Panc1 (cell line): ENCODE measurements around the gene SREBF2. TPM values are rescaled to one million over a fixed set of nuclear protein-coding genes. Genes with fewer than 3 reads are reported as not detected.

Experiments
- ATAC-seq: fragments of 200-7000 bp; cut with Tn5 transposase; 2 replicates; pipeline ENCODE4 v1.9.1; 2020; ENCODE audit warnings: mild to moderate bottlenecking, moderate library complexity
- BruUV-seq: library from RNA; stranded (reverse); fragments of 400-500 nt; replicated peaks from 2 replicates; lab custom pipeline; 2021; lab: Mats Ljungman, UMichigan
- CTCF ChIA-PET: fragments of 300-600 bp; sonication (Branson Sonifier 250); formaldehyde crosslinking; loops from one replicate; lab custom pipeline; 2022; ENCODE audit warnings: antibody characterized with exemption; lab: Charles Lee
- POLR2A ChIA-PET: fragments of 300-600 bp; sonication (Branson Sonifier 250); formaldehyde crosslinking; loops from one replicate; lab custom pipeline; 2022; ENCODE audit warnings: antibody characterized with exemption; lab: Charles Lee
- DNase-seq: peaks from one replicate; pipeline ENCODE4 v3.0.0-alpha.2; 2010; ENCODE audit warnings: low read depth, low spot score
- H3K27ac ChIP-seq: 2 replicates; pipeline ENCODE4 v1.5.1; 2011; ENCODE audit warnings: mild to moderate bottlenecking, low read length, inconsistent platforms
- H3K27me3 ChIP-seq: fragments of 200-500 bp; sonication (Bioruptor generic); 2 replicates; pipeline ENCODE4 v1.6.0; 2014; ENCODE audit warnings: low read length, inconsistent platforms; ENCODE audit not compliant: control insufficient read depth, insufficient read depth
- H3K36me3 ChIP-seq: fragments of 200-500 bp; sonication (Bioruptor generic); 2 replicates; pipeline ENCODE4 v1.5.1; 2014; ENCODE audit warnings: inconsistent platforms, mild to moderate bottlenecking, low read length, moderate library complexity; ENCODE audit not compliant: control insufficient read depth, insufficient read depth
- H3K4me1 ChIP-seq: 2 replicates; pipeline ENCODE4 v1.5.1; 2011; ENCODE audit warnings: inconsistent platforms, mild to moderate bottlenecking, low read length, moderate library complexity; ENCODE audit not compliant: control insufficient read depth, insufficient read depth
- H3K4me3 ChIP-seq, 2 experiments: 2 replicates each; pipeline ENCODE4 v1.5.1; 2011 to 2012; ENCODE audit warnings: low read depth in 2 of 2, low read length in 2 of 2, mild to moderate bottlenecking in 2 of 2, inconsistent platforms in 1 of 2, moderate library complexity in 1 of 2
- H3K9me3 ChIP-seq: fragments of 200-500 bp; sonication (Bioruptor generic); 2 replicates; pipeline ENCODE4 v1.5.1; 2014; ENCODE audit warnings: low read depth, mild to moderate bottlenecking, inconsistent platforms, low read length, moderate library complexity; ENCODE audit not compliant: control insufficient read depth, insufficient read depth
- POLR2AphosphoS5 ChIP-seq: IDR thresholded peaks from 2 replicates; pipeline ENCODE4 v1.6.1; 2012; ENCODE audit warnings: mild to moderate bottlenecking, low read depth, low read length, moderate library complexity
- SIN3A ChIP-seq: IDR thresholded peaks from 2 replicates; pipeline ENCODE4 v1.6.1; 2012; ENCODE audit warnings: low read depth, mild to moderate bottlenecking, low read length, moderate library complexity, borderline replicate concordance; ENCODE audit not compliant: insufficient read depth
- TCF7L2 ChIP-seq: IDR thresholded peaks from 2 replicates; pipeline ENCODE4 v1.6.1; 2011; ENCODE audit warnings: mild to moderate bottlenecking, low read depth, low read length, inconsistent platforms
- in situ Hi-C: cut with HindIII; loops from 2 replicates; pipeline ENCODE4 v1.10.0; 2016; ENCODE audit warnings: low sequenced_read_pairs, low pct_unique_long_range_greater_than_20kb
- intact Hi-C: fragments of 100-400 bp; cut with micrococcal nuclease; formaldehyde crosslinking; loops from one replicate; pipeline ENCODE4 v1.10.0; 2022; ENCODE audit not compliant: unreplicated experiment
- total RNA-seq: library from RNA; stranded (reverse); gene quantifications from one replicate; pipeline ENCODE4 v1.2.1, GENCODE V29; 2021; ENCODE audit not compliant: unreplicated experiment
- TF ChIP-seq, protein P1 (sequence below), 2 experiments: IDR thresholded peaks; 2 replicates each; pipeline ENCODE4 v1.6.1; 2011 to 2012; ENCODE audit warnings: low read depth in 2 of 2, control low read depth in 1 of 2, low read length in 1 of 2, mild to moderate bottlenecking in 1 of 2, moderate library complexity in 1 of 2; ENCODE audit not compliant: insufficient read depth in 1 of 2
- TF ChIP-seq, protein P2 (sequence below): fragments of 450-650 bp; IDR thresholded peaks from 2 replicates; pipeline ENCODE4 v1.5.1; 2017; ENCODE audit warnings: mild to moderate bottlenecking

SREBF2 gene
- total RNA-seq, 1 experiment from 2014 or later = 73.0 TPM

DNA sequence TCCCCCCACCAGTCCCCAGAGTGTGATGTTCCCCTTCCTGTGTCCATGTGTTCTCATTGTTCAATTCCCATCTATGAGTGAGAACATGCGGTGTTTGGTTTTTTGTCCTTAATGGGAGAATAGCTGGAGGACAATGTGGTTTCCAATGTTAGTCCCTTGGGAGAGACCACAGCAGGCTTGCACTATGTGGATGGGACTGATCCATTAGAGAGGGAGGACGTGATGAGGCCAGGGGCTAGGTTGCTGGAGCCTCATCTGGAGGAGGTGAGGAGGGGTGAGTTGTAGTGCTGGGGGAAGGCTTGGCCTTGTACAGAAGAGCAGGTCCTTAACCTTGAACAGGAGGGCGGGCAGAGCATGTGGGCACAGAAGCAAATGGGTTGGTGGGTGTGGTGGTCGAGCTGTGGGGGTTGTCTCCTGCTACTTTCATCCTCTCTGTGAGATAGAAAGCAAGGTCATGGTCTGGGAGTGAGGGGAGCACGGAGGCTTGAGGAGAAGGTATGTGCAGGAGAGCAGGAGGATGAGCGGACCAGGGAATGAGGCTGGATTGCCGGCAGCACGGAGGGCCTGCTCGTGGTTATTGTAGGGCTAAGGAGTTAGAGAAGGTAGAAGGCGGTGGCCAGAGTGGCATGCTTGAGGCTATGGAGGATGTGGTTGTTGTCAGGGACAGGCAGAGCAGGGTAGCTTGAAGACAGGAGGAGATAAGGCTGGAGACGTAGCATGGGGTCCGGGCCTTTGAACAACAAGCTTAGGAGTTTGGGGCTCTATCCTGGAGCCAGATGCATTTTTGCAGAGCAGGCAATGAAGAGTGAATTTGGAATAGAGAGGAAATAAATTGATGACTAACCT lies 11.2 kb upstream of the SREBF2 start:
- H3K36me3 ChIP-seq = no peaks in the 10 kb centered on the region
- no peaks in the 10 kb centered on the region for H3K27me3 ChIP-seq
- POLR2A ChIA-PET = no interaction called here
- TF ChIP-seq POLR2AphosphoS5 (no peak), SIN3A (no peak), TCF7L2 (no peak)
- TF ChIP-seq, protein P1, sequence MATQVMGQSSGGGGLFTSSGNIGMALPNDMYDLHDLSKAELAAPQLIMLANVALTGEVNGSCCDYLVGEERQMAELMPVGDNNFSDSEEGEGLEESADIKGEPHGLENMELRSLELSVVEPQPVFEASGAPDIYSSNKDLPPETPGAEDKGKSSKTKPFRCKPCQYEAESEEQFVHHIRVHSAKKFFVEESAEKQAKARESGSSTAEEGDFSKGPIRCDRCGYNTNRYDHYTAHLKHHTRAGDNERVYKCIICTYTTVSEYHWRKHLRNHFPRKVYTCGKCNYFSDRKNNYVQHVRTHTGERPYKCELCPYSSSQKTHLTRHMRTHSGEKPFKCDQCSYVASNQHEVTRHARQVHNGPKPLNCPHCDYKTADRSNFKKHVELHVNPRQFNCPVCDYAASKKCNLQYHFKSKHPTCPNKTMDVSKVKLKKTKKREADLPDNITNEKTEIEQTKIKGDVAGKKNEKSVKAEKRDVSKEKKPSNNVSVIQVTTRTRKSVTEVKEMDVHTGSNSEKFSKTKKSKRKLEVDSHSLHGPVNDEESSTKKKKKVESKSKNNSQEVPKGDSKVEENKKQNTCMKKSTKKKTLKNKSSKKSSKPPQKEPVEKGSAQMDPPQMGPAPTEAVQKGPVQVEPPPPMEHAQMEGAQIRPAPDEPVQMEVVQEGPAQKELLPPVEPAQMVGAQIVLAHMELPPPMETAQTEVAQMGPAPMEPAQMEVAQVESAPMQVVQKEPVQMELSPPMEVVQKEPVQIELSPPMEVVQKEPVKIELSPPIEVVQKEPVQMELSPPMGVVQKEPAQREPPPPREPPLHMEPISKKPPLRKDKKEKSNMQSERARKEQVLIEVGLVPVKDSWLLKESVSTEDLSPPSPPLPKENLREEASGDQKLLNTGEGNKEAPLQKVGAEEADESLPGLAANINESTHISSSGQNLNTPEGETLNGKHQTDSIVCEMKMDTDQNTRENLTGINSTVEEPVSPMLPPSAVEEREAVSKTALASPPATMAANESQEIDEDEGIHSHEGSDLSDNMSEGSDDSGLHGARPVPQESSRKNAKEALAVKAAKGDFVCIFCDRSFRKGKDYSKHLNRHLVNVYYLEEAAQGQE (IDR thresholded peaks at IDR 0.05; ENCODE audit: insufficient read depth in 1 of 2, low read depth in 2 of 2, low read length in 1 of 2) = no peak
- TF ChIP-seq, protein P2, sequence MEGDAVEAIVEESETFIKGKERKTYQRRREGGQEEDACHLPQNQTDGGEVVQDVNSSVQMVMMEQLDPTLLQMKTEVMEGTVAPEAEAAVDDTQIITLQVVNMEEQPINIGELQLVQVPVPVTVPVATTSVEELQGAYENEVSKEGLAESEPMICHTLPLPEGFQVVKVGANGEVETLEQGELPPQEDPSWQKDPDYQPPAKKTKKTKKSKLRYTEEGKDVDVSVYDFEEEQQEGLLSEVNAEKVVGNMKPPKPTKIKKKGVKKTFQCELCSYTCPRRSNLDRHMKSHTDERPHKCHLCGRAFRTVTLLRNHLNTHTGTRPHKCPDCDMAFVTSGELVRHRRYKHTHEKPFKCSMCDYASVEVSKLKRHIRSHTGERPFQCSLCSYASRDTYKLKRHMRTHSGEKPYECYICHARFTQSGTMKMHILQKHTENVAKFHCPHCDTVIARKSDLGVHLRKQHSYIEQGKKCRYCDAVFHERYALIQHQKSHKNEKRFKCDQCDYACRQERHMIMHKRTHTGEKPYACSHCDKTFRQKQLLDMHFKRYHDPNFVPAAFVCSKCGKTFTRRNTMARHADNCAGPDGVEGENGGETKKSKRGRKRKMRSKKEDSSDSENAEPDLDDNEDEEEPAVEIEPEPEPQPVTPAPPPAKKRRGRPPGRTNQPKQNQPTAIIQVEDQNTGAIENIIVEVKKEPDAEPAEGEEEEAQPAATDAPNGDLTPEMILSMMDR = no peak
- intact Hi-C loops = no loop called here
- no peak overlapping the region for H3K4me3 ChIP-seq
- no peaks in the 10 kb centered on the region for H3K4me1 ChIP-seq
- in situ Hi-C loops = no loop called here
- CTCF ChIA-PET = interaction anchor here (0.9 to 1.3 kb wide), 2 partner anchors 119 to 125 kb away, joined by 3 to 5 read pairs; no protein-coding TSS in a partner anchor
- no peaks in the 10 kb centered on the region for H3K9me3 ChIP-seq
- DNase-seq = no peak
- ATAC-seq = no peak
- no peak overlapping the region for H3K27ac ChIP-seq
- BruUV-seq = no TSS peak

DNA sequence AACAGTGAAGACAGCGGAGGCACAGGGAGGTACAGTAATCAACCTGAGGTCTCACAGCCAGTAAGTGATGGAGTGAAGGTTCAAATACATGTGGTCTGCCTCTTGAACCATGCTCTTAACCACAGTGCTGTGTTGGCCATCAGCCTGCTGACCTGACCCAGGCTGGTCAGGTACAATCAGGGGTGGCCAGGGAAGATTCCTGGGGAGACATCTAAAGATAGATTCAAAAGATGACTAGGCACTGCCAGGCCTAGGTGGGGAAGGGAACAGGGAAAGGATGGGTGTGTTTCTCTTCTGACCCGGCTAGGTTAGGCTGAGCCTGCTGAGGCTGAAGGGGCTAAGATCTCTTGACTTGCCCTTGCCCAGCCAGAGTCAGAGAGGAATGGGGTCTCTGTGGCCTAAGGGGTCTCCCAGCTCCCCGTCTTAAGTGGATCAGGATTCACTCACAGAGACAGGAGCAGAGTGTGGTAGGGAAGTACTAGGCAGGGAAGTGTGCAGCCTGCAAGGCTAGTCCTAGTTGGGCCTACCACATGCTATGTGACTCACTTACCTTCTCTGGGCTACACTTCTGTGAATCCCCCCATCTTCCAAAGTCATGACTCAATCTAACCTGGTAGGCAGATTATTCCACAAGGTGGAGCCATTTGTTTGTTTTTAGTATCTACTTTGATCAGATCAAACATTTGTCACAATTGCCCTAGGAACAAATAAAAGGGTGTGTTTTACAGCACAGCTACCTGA lies 10.4 kb upstream of the SREBF2 start:
- intact Hi-C loops = no loop called here
- ATAC-seq = peak; percentile 60
- TF ChIP-seq, protein P1 (IDR thresholded peaks at IDR 0.05; ENCODE audit: insufficient read depth in 1 of 2, low read depth in 2 of 2, low read length in 1 of 2) = no peak
- TF ChIP-seq SIN3A = no peak
- TF ChIP-seq, protein P2 = no peak
- TF ChIP-seq POLR2AphosphoS5 = no peak
- TF ChIP-seq TCF7L2 = no peak

More for the DNA sequence above, 10.4 kb upstream of the SREBF2 start:
- H3K4me3 ChIP-seq = no peak overlapping the region
- DNase-seq = peak; percentile 33
- BruUV-seq = no TSS peak
- no peaks in the 10 kb centered on the region for H3K36me3 ChIP-seq
- no peak overlapping the region for H3K27ac ChIP-seq
- H3K27me3 ChIP-seq = no peaks in the 10 kb centered on the region
- ChIA-PET CTCF (interaction anchor here (0.6 to 1.3 kb wide), 3 partner anchors 103 to 125 kb away, joined by 3 to 5 read pairs (median 3); no protein-coding TSS in a partner anchor), POLR2A (no interaction called here)
- no peaks in the 10 kb centered on the region for H3K9me3 ChIP-seq
- H3K4me1 ChIP-seq = no peaks in the 10 kb centered on the region
- in situ Hi-C loops = no loop called here
